NCI-H510A (cell line): ENCODE measurements around the gene FFAR3.
"Not testable (repeated sequence)": the region's sequence is repeated elsewhere in the genome, so short reads cannot be mapped to it uniquely, and the experiment has no call there.

ENCODE experiments used
- DNase-seq: peaks from one replicate; lab custom pipeline; 2025; lab: John Stamatoyannopoulos, UW

The FFAR3 gene

DNA sequence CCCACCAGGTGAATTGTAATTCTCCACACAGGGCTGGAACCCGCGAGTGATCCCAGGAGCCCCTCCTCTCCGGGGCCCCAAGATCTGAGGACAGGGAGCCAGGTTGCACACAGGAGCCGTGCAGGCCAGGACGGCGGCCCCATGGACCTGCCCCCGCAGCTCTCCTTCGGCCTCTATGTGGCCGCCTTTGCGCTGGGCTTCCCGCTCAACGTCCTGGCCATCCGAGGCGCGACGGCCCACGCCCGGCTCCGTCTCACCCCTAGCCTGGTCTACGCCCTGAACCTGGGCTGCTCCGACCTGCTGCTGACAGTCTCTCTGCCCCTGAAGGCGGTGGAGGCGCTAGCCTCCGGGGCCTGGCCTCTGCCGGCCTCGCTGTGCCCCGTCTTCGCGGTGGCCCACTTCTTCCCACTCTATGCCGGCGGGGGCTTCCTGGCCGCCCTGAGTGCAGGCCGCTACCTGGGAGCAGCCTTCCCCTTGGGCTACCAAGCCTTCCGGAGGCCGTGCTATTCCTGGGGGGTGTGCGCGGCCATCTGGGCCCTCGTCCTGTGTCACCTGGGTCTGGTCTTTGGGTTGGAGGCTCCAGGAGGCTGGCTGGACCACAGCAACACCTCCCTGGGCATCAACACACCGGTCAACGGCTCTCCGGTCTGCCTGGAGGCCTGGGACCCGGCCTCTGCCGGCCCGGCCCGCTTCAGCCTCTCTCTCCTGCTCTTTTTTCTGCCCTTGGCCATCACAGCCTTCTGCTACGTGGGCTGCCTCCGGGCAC lies 6.7 kb upstream of the FFAR3 start:
- DNase-seq = no peak

DNA sequence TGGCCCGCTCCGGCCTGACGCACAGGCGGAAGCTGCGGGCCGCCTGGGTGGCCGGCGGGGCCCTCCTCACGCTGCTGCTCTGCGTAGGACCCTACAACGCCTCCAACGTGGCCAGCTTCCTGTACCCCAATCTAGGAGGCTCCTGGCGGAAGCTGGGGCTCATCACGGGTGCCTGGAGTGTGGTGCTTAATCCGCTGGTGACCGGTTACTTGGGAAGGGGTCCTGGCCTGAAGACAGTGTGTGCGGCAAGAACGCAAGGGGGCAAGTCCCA lies 6.1 kb upstream of the FFAR3 start:
- no peak for DNase-seq

DNA sequence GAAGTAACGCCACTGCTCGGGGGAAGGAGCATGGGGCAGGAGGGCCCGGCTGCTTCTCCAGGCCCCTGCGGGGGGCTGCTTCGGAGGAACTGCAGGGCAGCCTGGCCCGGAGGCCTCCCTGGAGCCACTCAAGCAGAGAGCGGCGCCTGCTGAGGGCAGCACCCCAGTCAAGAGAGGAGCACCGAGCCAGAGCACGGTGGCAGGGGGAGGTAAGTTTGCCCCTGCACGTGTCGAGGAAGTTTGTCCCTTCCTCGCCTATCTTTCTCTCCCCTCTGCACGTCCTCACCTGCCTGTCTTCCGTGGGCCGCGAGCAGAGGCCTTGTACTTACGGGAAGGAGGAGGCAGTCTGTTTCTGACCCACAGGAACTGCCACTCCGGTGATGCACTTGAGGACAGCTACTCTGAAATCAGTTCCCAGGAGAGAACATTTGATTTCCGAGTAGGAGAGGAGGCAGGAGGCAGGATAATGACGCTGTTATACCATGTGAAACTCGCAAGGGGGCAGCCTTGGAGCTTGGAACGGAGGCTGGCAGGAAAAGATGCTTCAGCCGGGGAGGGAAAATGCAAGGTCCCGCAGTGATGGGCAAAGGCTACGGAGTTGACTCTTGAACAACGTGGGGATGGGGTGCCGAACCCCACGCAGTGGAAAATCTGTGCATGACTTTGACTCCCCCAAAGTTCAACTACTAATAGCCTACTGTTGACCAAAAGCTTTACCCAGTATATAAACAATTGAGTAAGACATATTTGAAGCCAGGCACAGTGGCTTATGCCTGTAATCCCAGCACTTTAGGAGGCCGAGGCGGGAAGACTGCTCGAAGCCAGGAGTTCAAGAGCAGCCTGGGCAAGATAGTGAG lies 5.6 kb upstream of the FFAR3 start:
- peak; percentile 29 for DNase-seq

- no peak for DNase-seq
Observed at GRCh38 chr19:35353635-35354034, 4.6 kb upstream of the FFAR3 start.

- no peak for DNase-seq
Observed at GRCh38 chr19:35354898-35355297, 3.4 kb upstream of the FFAR3 start.

- no peak for DNase-seq
Observed at GRCh38 chr19:35355791-35356460, 2.3 kb upstream of the FFAR3 start.

DNA sequence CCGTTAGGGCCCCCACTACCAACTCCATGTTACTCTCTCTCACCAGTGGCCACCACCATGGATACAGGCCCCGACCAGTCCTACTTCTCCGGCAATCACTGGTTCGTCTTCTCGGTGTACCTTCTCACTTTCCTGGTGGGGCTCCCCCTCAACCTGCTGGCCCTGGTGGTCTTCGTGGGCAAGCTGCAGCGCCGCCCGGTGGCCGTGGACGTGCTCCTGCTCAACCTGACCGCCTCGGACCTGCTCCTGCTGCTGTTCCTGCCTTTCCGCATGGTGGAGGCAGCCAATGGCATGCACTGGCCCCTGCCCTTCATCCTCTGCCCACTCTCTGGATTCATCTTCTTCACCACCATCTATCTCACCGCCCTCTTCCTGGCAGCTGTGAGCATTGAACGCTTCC lies 574 bp downstream of the FFAR3 start:
- DNase-seq = not testable (repeated sequence)

DNA sequence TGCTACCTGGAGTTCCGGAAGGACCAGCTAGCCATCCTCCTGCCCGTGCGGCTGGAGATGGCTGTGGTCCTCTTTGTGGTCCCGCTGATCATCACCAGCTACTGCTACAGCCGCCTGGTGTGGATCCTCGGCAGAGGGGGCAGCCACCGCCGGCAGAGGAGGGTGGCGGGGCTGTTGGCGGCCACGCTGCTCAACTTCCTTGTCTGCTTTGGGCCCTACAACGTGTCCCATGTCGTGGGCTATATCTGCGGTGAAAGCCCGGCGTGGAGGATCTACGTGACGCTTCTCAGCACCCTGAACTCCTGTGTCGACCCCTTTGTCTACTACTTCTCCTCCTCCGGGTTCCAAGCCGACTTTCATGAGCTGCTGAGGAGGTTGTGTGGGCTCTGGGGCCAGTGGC lies 1.1 kb downstream of the FFAR3 start:
- DNase-seq = not testable (repeated sequence)

DNA sequence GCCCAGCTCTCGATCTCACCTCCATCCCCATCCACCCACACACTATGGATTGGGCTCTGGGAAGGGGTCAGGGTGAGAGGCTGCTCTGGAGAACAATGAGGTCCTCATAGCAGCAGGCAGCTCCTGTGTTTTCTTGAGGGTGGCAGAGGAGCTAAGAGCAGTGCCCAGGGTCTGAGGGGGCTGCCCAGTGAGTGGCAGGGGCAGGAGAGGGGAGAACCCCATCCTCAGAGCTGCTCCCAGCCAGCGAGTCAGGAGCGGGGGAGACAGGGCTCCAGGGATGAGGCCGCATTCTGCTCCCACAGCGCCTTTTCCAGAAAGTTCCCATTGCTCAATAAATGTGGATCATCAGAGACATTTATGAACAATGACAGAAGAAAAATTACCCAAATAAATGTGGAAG lies 1.8 kb downstream of the FFAR3 start:
- not testable (repeated sequence) for DNase-seq

DNA sequence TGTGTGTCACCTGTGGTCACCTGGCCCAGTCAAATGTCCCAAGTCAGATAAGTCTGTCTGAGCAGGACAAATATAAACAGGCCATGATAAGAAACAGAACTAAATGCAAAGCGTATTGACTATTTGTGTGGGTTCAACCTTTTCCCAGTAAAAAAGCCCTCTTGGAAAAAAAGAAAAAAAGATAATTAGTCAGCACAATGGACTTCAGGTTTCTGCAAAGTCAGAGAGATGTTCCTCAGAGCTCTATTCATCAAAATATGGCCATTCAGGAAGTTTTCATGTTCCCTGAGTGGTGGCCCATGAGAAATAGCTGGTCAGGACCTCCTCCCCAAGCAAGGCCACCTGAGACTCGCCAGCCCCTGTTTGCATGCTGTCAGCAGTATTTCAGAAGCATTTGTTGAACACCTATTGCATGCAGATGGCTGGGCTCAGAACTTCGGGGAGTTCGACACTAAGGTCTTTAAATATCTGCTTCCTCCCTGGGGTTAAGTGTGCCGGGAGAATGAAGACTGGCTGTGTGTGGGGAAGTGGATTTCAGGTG lies 2.7 kb downstream of the FFAR3 start:
- no peak for DNase-seq

DNA sequence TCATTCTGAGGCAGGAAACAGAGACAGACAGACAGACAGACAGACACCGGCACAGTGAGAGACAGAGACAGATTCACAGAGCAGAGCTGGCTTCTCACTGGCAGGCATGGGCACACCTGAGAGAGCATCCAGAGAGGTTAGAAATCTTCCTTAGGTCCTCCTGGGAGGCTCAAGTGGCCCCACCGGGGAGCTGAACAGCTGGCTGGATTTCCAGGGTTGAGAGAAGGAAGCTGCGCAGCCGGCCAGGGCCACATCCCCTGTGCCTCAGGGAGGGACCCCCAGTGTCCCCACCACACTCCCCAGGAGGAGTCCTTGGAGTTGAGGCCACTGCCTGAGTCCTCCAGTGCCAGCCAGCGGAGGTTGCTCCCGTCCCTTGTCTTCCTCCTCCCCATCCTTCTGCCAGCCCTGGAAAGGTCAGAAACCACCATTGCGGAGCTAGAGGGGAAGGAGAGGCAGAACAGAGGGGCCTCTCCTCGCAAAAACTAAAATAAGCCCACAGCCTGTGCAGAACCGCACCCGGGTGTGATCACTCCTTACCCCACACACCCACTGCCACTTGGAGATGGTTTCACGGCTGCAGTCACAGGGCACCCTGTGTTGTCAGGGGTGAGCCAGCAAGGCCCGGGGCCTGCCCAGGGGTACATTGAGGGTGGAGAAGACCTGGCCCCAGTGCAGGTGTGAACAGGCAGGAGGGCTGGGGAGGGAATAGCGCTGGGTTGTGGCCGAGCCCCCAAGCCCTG lies 4.2 kb downstream of the FFAR3 start:
- no peak for DNase-seq

- DNase-seq = no peak
Observed at GRCh38 chr19:35363001-35363590, 4.8 kb downstream of the FFAR3 start.

GRCh38 chr19:35363711-35364425 lies 5.6 kb downstream of the FFAR3 start:
- no peak for DNase-seq

DNA sequence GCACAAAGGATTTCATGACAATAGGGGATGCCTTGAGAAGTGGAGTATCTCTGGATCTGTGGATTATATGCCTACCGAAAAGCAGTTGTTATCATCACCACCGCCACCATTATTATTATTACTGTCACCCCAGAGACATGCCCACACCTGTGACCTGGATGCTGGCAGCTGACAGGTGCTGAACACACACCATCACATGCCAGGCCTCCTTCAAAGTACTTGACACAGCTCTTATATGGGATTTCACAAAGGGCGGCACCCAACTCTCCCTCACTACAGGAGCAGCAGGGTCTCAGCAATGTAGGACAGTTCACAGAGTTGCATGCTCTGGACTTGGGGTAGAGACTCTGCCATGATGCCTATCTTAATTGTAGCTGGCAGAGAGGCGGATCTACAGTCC lies 7.0 kb downstream of the FFAR3 start:
- no peak for DNase-seq

DNA sequence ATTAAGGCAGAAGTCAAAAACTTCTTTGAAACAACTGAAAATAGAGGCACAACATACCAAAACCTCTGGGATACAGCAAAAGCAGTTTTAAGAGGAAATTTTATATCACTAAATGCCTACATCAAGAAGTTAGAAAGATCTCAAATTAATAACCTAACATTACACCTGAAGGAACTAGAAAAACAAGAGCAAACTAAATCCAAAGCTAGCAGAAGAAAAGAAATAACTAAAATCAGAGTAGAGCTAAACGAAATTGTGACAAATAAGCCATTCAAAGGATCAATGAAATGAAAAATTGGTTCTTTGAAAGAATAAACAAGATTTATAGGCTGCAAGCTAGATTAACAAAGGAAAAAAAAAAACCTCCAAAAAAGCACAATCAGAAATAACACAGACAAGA lies 10.1 kb downstream of the FFAR3 start:
- no peak for DNase-seq

GRCh38 chr19:35369522-35369921 lies 11.3 kb downstream of the FFAR3 start:
- DNase-seq = no peak

DNA sequence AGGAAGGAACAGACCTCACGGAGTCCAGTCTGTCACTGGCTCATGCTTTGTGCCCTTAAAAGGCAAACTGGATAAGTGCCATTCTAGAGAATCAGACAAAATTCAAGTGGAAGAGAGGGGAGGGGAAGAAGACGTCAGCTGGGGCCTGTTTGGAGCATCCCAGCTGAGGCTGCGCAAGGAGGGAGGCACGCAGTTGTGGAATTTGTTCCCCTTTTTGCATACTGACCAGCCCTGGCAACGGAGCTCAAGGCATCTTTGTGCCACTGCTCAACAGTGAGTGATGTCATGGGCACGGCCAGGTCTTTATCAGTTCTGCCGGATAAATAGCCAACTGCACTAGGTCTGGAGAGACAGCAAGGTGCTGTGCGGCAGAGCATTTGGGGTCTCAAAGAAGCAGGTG lies 12.5 kb downstream of the FFAR3 start, which contains the start of gene GPR42:
Gene GPR42 (plus strand): TSS at position 347 of the 400 bp plus-strand sequence. CDS start 292 bp downstream, outside the sequence.
- DNase-seq = no peak

- DNase-seq = no peak
Observed at GRCh38 chr19:35373492-35373891, 15.2 kb downstream of the FFAR3 start.

DNA sequence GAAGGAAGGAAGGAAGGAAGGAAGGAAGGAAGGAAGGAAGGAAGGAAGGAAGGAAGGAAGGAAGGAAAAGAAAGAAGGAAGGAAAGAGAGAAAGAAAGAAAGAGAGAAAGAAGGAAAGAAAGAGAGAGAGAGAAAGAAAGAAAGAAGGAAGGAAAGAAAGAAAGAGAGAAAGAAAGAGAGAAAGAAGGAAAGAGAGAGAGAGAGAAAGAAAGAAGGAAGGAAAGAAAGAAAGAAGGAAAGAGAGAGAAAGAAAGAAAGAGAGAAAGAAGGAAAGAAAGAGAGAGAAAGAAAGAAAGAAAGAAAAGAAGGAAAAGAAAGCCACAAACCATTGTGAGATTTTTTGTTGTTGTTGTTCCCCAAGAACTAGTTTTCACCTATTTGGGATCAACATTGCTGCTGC lies 15.8 kb downstream of the FFAR3 start:
- not testable (repeated sequence) for DNase-seq

GRCh38 chr19:35375505-35376307 lies 17.4 kb downstream of the FFAR3 start:
- no peak for DNase-seq
